ENCODE measurements around the gene DIO3. TPM values are rescaled to one million over a fixed set of nuclear protein-coding genes. Genes with fewer than 3 reads are reported as not detected.

Gene DIO3
- total and polyA plus RNA-seq, 2 of the 4 experiments (the other 2 are of a cell fraction): not detected

- intact Hi-C loops (cut with micrococcal nuclease): no loop called here
- Histone ChIP-seq H4K8ac (ENCODE audit: low read depth in 2 of 2, low read length in 2 of 2) (no peak overlapping the region), H2AK9ac (replicated peaks; ENCODE audit: low read depth, low read length, poor library complexity) (no peak overlapping the region), H3K27ac (ENCODE audit: insufficient read depth, low read length) (no peak overlapping the region), H3K18ac (ENCODE audit: low read depth, low read length) (no peak overlapping the region), H4K91ac (ENCODE audit: insufficient read depth, low read depth, low read length) (no peak overlapping the region), H3K36me3 (ENCODE audit: control insufficient read depth, insufficient read depth, low read length) (no peaks in the 10 kb centered on the region), H3K4me3 (ENCODE audit: insufficient read depth, low read depth, low read length) (no peak overlapping the region), H2BK15ac (ENCODE audit: low read depth, low read length) (no peak overlapping the region), H4K5ac (ENCODE audit: low read depth, low read length) (no peak overlapping the region), H2BK120ac (ENCODE audit: low read depth, low read length) (no peak overlapping the region), H3K4me2 (ENCODE audit: low read depth, low read length) (no peak overlapping the region), H2BK20ac (ENCODE audit: low read depth, low read length) (no peak overlapping the region), H3K56ac (ENCODE audit: extremely low read depth, insufficient read depth, low read length) (no peak overlapping the region), H4K20me1 (ENCODE audit: insufficient read depth, low read length) (no peaks in the 10 kb centered on the region), H2AK5ac (ENCODE audit: low read depth, low read length) (no peak overlapping the region), H3K79me1 (ENCODE audit: low read depth in 1 of 2, low read length in 2 of 2) (no peaks in the 10 kb centered on the region), H3K9me3 (ENCODE audit: control insufficient read depth, insufficient read depth, low read length) (0 out of 2 replicates have a peak, but pooled peaks cover 2% of the 10 kb centered on the region), H3K9me1 (ENCODE audit: insufficient read depth, low read length) (no peaks in the 10 kb centered on the region), H3K14ac (replicated peaks; ENCODE audit: low read depth, low read length) (no peak overlapping the region), H3K4ac (ENCODE audit: low read depth, low read length) (no peak overlapping the region), H3K23ac (ENCODE audit: low read depth, low read length) (no peak overlapping the region), H3K27me3 (ENCODE audit: control insufficient read depth, insufficient read depth, low read length) (no peaks in the 10 kb centered on the region; the same call in 1 of the 2 replicates), H3K4me1 (ENCODE audit: control insufficient read depth, insufficient read depth, low read length) (no peaks in the 10 kb centered on the region), H3K9ac (ENCODE audit: low read depth, low read length) (no peak overlapping the region), H2BK5ac (ENCODE audit: low read depth, low read length, poor library complexity, severe bottlenecking) (no peak overlapping the region), H2AFZ (replicated peaks; ENCODE audit: low read length, poor library complexity) (no peak overlapping the region)
- ChIA-PET CTCF (no interaction called here), POLR2A (ENCODE audit: unreplicated experiment) (no interaction called here)
- TF ChIP-seq RFX5 (IDR thresholded peaks at IDR 0.05; ENCODE audit: low read depth, low read length) (no peak), CTCF (conservative IDR thresholded peaks at IDR 0.05; ENCODE audit: low read depth, low read length) (no peak)
- ATAC-seq (ENCODE audit: low read depth) (no peak), DNase-seq (no peak)
- WGBS, 2 experiments (ENCODE audit: extremely low coverage in 2 of 2, insufficient read length in 1 of 2): 66% methylated on average over 5 of the region's 17 CpGs; no CpG with 5 or more reads in 1 of the 2 experiments
- dilution Hi-C loops (cut with HindIII; ENCODE audit: low sequenced_read_pairs, unreplicated experiment): no loop called here
- no TSS peak for BruUV-seq (replicated peaks)
- in situ Hi-C loops (cut with MboI; ENCODE audit: low sequenced_read_pairs): no loop called here
Observed at GRCh38 chr14:101521473-101521915, 39.8 kb upstream of the DIO3 start.

Measured in IMR-90 (cell line).